Muscle of arm (tissue), 12 donors: ENCODE data around the gene APP. TPM values are rescaled to one million over a fixed set of nuclear protein-coding genes. Genes with fewer than 3 reads are reported as not detected.
"Not testable (repeated sequence)": the region's sequence is repeated elsewhere in the genome, so short reads cannot be mapped to it uniquely, and the experiment has no call there.

ENCODE experiments used
- DNase-seq: peaks from one replicate; pipeline ENCODE4 v3.0.0-alpha.2; 2013
- polyA plus RNA-seq, 12 donors: library from polyadenylated mRNA; unstranded; fragments of 120-200 nt; gene quantifications; one replicate each; pipeline ENCODE4 v1.2.1, GENCODE V29; 2013; ENCODE audit not compliant: insufficient read length in 12 of 12

The APP gene
- polyA plus RNA-seq, 12 donors, result 231 to 471 (median 275) TPM; not detected in 1

GRCh38 chr21:26032263-26032662, 138.3 kb downstream of the APP start:
- no peak for DNase-seq

- DNase-seq, result no peak
Observed at GRCh38 chr21:26028183-26028582, 142.4 kb downstream of the APP start.

DNA sequence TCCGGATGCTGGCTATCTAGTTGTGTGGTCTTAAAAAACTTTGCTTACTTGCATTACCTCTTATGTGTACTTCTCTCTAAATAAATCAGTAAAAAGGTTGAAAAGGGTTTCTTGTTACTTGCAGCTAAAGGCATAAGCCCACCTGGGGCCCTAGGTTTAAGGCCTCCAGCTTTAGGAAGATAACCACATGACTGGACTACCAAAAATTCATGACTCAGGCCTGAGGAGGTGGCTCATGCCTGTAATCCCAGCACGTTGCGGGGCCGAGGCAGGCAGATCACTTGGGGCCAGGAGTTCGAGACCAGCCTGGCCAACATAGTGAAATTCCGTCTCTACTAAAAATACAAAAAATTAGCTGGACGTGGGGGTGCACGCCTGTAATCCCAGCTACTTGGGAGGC, 142.9 kb downstream of the APP start:
- no peak for DNase-seq

DNA sequence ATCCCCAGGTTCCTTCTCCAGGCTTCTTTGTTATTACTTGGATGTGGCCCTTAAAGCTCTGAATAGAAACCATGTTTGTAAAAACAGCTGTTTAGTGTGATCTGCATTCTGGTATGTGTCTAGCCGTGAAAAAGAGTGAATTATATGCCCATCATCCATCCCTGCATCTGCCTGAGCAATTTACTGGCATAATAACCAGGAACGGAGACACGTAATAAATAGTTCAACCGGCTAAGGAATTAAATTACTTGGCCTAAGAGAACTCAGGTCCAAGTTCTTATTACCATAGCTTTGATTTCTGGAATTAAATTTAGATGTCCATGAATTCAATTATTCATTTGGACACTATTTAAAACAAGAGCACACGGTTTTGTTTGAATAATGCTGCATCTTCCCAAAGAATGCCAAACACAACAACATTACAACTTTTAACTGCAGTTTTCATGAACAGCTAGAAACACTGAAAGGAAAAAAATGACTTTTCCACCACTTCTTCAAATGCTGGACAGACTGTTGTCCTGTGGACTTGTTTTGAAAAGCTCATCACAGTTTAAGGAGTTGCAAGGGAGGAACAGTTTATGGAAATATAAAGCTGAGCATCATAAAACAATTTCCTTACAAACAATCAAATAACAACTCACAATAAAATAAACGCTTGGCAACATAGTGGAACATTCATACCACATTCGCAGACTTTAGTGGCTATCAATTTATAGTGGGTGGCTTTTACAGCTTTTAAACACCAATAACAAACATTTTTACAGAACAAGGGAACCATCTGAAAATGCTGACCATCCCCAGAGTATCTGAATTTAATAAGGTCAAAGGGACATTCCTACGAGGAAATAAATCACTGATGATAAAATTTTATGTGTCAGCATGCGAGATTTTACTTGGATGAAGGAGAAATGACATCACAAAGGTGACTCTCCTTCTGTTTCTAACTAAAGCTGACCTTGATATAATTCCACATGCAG, 144.7 kb downstream of the APP start:
- DNase-seq, result no peak

- not testable (repeated sequence) for DNase-seq
Observed at GRCh38 chr21:26023406-26023805, 147.2 kb downstream of the APP start.

GRCh38 chr21:26022598-26023337, 147.8 kb downstream of the APP start:
- not testable (repeated sequence) for DNase-seq

DNA sequence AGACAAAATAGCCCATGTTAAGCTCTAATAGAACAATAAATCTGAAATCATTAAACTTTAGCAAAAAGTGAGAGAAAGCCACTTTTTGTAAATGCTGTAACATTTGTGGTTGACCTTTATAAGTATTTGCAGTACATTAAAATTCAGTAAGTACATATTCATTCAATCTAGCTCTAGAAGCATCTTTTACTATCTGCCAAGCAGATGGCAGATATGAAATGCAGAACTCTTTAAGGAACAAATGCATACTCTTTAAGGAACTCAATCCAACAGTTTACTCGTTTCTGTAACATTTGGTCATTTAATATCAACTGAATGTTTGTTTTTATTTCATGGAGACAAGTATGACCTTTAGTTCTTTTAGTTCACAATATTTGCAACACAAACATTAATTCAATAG, 150.1 kb downstream of the APP start:
- no peak for DNase-seq

DNA sequence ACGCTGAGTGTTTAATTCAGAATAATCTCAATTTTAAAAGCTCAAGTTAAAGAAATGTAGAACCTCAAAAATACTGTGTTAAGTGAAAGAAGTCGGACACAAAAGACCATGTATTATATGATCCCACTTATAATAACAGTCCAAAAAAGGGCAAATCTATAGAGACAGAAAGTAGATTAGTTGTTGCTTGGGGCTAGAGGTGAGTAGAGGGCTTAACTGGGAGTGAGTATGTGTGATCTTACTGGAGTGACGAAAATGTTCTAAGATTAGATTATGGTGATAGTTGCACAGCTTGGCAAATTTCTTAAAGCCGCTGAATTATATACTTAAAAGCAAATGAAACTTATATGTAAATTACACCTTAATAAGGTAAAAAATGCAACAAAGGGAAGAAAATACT, 150.5 kb downstream of the APP start:
- DNase-seq, result no peak

DNA sequence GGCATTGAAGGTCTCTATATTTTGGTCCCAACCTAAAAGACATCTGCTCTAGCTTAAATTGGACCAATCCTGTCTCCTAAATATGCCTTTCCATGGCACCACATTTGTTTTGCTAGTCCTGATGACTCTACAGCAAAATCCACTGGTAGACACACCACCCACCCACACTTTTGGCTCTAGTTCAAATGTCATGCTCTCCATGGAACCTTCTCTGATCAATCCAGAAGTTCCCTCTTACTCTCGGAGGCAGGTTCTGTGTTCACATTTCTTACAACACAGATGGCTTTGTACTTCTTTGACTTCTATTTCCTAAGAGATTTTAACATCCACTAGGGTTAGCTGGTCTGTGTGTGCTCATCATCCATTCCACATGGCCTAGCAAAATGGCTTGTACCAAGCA, 151.3 kb downstream of the APP start:
- no peak for DNase-seq

DNA sequence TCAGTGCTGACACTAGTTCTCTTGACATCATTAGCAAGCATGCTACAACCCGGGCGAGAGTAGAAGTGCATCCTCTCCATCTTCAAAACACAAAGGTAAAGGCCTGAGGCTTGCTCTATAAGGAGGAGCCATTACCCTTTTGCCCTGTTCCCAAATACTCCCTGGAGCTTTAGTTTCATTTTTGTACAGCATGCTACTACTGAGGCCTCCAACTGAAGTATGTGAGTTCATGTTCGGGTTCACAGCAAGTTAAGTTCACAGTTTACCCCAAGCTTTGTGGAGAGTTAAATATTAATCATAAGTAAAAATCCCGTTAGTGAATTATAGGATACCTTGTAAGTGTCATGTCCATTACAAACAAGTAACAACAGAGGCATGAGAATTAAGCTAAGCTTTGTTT, 156.6 kb downstream of the APP start:
- no peak for DNase-seq

GRCh38 chr21:26012482-26012881, 158.1 kb downstream of the APP start:
- not testable (repeated sequence) for DNase-seq

- no peak for DNase-seq
Observed at GRCh38 chr21:26011292-26011940, 159.2 kb downstream of the APP start.

- DNase-seq, result no peak
Observed at GRCh38 chr21:26007951-26008498, 162.5 kb downstream of the APP start.

GRCh38 chr21:26005464-26005863, 165.1 kb downstream of the APP start:
- DNase-seq, result no peak

- DNase-seq, result no peak
Observed at GRCh38 chr21:26003404-26003803, 167.2 kb downstream of the APP start.

DNA sequence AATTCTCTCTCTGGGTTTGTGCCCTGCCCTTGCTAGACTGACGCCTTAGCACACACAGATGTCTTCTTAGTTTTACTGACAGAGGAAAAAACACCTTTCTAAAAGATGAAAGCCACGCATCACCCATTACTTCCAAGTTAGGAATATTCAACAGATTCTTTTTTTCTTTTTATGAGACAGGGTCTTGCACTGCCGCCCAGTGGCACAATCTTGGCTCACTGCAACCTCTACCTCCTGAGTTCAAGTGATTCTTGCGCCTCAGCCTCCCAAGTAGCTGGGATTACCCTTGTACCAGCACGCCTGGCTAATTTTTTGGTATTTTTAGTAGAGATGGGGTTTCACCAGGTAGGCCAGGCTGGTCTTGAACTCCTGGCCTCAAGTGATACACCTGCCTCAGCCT, 169.2 kb downstream of the APP start:
- no peak for DNase-seq

DNA sequence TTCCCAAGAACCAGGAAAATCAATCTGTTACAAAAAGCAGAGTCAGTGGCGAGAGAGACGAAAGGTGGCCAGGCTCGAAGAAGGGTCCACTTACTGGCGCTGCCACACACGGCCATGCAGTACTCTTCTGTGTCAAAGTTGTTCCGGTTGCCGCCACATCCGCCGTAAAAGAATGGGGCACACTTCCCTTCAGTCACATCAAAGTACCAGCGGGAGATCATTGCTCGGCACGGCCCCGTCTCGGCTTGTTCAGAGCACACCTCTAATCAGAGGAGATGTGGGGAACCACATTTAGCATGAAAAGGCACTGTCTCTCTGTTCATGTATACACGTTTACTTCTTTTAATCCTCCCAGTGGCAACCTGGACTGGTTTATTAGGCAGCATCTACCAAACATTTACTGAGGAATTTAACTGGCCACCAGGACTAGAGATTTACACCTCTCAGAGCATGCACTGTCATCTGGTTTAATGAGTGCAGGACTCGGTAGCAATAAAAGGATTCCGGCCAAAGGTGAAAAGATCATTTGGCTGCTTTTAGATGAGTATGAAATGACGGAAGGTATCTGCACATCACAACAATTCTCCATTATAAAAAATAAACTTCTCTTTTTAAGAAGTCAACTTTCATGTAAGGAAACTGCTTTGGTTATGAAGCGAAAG, 170.5 kb downstream of the APP start:
- no peak for DNase-seq

DNA sequence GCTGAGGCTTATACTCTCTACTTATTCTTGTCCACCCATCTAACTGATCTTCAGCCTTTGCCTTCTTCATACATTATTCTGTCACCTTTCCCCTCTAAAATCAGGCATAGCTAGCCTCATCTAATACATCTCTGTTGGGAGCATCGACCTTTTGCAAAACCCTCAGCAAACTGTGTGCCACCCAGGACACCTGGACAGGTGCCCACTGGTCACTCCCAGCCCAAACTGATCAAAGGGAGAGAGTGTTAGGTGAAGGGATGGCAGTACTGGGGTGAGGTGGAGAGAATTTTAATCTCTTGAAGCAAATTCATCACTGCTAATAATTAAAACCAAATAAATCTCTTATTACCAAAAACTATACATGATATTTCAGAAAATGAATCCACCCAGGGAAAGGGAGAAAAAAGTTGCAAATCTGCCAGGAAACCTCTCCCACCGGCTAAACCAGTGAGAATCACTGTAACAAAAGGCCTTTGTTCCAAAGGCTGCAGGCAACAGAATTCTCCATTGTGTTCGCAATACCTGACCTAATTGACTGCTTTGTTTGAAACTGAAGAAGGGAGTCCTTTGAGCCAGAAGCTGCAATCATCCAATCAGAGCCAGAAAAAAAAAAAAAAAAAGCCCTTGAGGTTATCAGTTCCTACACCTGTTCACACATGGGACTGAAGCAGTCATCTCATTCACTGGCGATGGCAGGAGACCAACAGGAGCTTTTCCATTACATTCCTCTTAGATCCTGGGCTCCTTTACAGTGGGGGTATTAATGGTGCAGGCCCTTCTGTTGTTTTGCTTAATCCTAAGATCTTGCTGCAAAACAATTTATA, 172.6 kb downstream of the APP start:
- DNase-seq, result no peak

DNA sequence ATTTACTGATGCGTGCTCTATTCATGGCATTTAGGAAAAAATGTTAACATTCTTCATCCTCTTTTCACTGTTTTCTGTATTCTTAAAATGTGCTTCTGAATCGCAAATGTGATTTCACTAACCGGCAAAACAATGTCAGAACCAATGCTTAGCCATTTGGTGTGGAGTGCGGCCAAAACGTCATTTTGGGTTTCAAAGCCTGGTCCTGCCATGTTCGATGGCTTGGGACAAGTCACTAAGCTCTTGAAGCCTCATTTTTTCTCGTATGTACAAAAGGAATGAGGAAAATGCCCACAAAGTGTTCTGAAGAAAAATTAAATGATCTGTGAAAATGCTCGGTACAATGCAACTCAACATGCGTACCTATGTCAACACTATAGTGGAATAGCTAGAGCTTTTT, 175.3 kb downstream of the APP start:
- no peak for DNase-seq

DNA sequence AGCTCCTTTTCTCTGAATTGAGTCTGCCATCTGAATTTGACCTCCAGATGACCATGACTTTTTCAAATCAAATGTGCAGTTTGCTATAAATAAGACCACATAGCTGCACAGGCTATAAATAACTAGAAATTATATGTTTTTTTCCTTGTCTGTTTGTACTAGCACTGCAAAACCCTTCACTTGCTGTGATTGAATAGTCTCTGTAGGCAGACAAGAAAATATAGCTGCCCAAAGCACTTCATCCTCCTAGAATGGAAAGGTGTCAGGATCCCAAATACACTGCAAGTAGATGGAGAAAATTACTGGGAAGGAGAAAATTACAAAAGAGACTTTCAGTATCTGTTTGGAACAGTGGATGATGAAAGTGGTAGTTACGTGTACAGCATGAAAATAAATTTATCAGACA, 175.8 kb downstream of the APP start:
- no peak for DNase-seq

GRCh38 chr21:25988738-25989137, 181.8 kb downstream of the APP start:
- DNase-seq, result no peak
